ENCODE data around the gene TINAGL1.

DNA sequence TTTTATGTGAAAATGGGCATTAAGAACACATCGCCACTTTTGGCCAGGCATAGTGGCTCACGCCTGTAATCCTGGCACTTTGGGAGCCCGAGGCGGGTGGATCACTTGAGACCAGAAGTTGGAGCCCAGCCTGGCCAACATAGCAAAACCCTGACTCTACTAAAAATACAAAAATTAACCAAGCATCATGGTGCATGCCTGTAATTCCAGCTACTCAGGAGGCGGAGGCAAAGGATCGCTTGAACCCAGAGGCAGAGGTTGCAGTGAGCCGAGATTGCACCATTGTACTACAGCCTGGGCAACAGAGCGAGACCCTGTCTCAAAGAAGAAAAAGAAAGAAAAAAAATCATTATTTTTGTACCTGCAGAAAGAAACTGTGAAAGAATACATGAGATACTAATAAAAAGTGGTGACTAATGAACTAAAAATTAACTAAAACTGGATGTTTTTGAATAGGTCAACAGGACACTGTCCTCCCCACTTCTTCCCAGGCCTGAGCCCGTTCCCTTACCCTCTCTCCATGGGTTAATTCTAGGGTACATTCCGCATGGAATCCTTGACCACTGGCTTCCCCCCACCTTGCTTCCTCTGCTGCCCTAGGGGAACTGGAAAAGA lies 8.3 kb upstream of the TINAGL1 start:
- TF ChIP-seq, protein P1, sequence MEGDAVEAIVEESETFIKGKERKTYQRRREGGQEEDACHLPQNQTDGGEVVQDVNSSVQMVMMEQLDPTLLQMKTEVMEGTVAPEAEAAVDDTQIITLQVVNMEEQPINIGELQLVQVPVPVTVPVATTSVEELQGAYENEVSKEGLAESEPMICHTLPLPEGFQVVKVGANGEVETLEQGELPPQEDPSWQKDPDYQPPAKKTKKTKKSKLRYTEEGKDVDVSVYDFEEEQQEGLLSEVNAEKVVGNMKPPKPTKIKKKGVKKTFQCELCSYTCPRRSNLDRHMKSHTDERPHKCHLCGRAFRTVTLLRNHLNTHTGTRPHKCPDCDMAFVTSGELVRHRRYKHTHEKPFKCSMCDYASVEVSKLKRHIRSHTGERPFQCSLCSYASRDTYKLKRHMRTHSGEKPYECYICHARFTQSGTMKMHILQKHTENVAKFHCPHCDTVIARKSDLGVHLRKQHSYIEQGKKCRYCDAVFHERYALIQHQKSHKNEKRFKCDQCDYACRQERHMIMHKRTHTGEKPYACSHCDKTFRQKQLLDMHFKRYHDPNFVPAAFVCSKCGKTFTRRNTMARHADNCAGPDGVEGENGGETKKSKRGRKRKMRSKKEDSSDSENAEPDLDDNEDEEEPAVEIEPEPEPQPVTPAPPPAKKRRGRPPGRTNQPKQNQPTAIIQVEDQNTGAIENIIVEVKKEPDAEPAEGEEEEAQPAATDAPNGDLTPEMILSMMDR (IDR thresholded peaks at IDR 0.05), result no peak
- TF ChIP-seq POLR2AphosphoS5 (IDR thresholded peaks at IDR 0.05), result no peak
